Measurements from ENCODE around the gene AP2M1.

DNA sequence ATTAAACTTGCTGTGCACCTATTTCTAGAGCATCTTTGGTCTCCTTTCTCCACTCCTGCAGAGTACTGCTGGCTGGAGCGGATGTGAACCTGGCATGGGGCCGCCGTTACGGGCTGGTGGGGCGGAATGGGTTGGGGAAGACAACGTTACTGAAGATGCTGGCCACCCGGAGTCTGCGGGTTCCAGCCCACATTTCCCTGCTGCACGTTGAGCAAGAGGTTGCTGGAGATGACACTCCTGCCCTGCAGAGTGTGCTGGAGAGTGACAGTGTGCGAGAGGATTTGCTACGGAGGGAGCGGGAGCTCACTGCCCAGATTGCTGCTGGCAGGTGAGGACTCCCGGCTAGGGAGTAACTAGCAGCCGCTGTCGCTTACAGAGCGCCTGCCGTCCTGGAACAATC, 13.4 kb downstream of the AP2M1 start:
- TF ChIP-seq, protein P1, sequence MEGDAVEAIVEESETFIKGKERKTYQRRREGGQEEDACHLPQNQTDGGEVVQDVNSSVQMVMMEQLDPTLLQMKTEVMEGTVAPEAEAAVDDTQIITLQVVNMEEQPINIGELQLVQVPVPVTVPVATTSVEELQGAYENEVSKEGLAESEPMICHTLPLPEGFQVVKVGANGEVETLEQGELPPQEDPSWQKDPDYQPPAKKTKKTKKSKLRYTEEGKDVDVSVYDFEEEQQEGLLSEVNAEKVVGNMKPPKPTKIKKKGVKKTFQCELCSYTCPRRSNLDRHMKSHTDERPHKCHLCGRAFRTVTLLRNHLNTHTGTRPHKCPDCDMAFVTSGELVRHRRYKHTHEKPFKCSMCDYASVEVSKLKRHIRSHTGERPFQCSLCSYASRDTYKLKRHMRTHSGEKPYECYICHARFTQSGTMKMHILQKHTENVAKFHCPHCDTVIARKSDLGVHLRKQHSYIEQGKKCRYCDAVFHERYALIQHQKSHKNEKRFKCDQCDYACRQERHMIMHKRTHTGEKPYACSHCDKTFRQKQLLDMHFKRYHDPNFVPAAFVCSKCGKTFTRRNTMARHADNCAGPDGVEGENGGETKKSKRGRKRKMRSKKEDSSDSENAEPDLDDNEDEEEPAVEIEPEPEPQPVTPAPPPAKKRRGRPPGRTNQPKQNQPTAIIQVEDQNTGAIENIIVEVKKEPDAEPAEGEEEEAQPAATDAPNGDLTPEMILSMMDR (IDR thresholded peaks at IDR 0.05) = no peak
- TF ChIP-seq POLR2A (IDR thresholded peaks at IDR 0.05) = no peak
